Measurements from ENCODE around the gene TMEM179B. TPM values are rescaled to one million over a fixed set of nuclear protein-coding genes. Genes with fewer than 3 reads are reported as not detected.
A peak's percentile ranks its signal among the peaks of the same experiment; 100 is the strongest.
"Not testable (repeated sequence)": the region's sequence is repeated elsewhere in the genome, so short reads cannot be mapped to it uniquely, and the experiment has no call there.

TMEM179B gene
- total RNA-seq, 4 donors from 2014 or later, result 33.2 to 50.8 (median 44.8) TPM

- DNase-seq (ENCODE audit: extremely low spot score), result no peak
- intact Hi-C loops (cut with DNase I), result no loop called here
- no peaks in the 10 kb centered on the region for H3K27me3 ChIP-seq
- H3K27ac ChIP-seq (replicated peaks in 1 of 4), result peak overlapping the region; percentile 89 to 94 (median 90)
- peaks cover 10 to 28% (median 27%) of the 10 kb centered on the region in 4 donors for H3K36me3 ChIP-seq
- peak overlapping the region; percentile 67 to 72 (median 70) for H3K4me3 ChIP-seq
- H3K9me3 ChIP-seq, result no peaks in the 10 kb centered on the region
- 85% methylated on average over 15 of the region's 15 CpGs for WGBS
- H3K4me1 ChIP-seq, result peaks cover 17 to 48% (median 40%) of the 10 kb centered on the region in 4 donors
- TF ChIP-seq CTCF (IDR thresholded peaks at IDR 0.05) (no peak), POLR2A (IDR thresholded peaks at IDR 0.05; ENCODE audit: low read depth) (no peak), EP300 (IDR thresholded peaks at IDR 0.05) (no peak), POLR2AphosphoS5 (IDR thresholded peaks at IDR 0.05) (no peak)
These were observed 34.0 kb upstream of the TMEM179B start for GRCh38 chr11:62752994-62753735.

- H3K36me3 ChIP-seq, result peaks cover 10 to 25% (median 22%) of the 10 kb centered on the region in 4 donors
- WGBS, result 0% methylated on average over 43 of the region's 47 CpGs
- peak within 1 kb of the TSS; percentile 89 to 94 (median 90) for H3K27ac ChIP-seq (replicated peaks in 1 of 4)
- H3K4me3 ChIP-seq, result peak within 1 kb of the TSS; percentile 67 to 72 (median 70)
- TF ChIP-seq POLR2AphosphoS5 (IDR thresholded peaks at IDR 0.05) (peak; percentile 74 to 96), CTCF (IDR thresholded peaks at IDR 0.05) (peak in 2 of 3 experiments; percentile 11 to 18), EP300 (IDR thresholded peaks at IDR 0.05) (no peak), POLR2A (IDR thresholded peaks at IDR 0.05; ENCODE audit: low read depth) (peak; percentile 72)
- peaks cover 17 to 48% (median 40%) of the 10 kb centered on the region in 4 donors for H3K4me1 ChIP-seq
- H3K9me3 ChIP-seq, result no peaks in the 10 kb centered on the region
- no peaks in the 10 kb centered on the region for H3K27me3 ChIP-seq
- intact Hi-C loops (cut with DNase I), result no loop called here
- DNase-seq (ENCODE audit: extremely low spot score), result peak; percentile 100
These were observed 33.2 kb upstream of the TMEM179B start, which contains the start of gene ZBTB3 for GRCh38 chr11:62753736-62754603. Gene ZBTB3 (minus strand): TSS chr11:62754160. CDS start chr11:62753664, 496 bp downstream.

GRCh38 chr11:62755086-62755615 lies 32.1 kb upstream of the TMEM179B start:
- no peaks in the 10 kb centered on the region for H3K27me3 ChIP-seq
- WGBS, result 87% methylated on average over 10 of the region's 10 CpGs
- DNase-seq (ENCODE audit: extremely low spot score), result no peak
- H3K9me3 ChIP-seq, result no peaks in the 10 kb centered on the region
- intact Hi-C loops (cut with DNase I), result no loop called here
- H3K4me3 ChIP-seq, result no peak overlapping the region
- TF ChIP-seq POLR2A (IDR thresholded peaks at IDR 0.05; ENCODE audit: low read depth) (no peak), EP300 (IDR thresholded peaks at IDR 0.05) (no peak), POLR2AphosphoS5 (IDR thresholded peaks at IDR 0.05) (no peak), CTCF (IDR thresholded peaks at IDR 0.05) (no peak)
- H3K27ac ChIP-seq (replicated peaks in 1 of 4), result no peak overlapping the region
- H3K4me1 ChIP-seq, result peaks cover 17 to 43% (median 37%) of the 10 kb centered on the region in 4 donors
- H3K36me3 ChIP-seq, result peaks cover 10 to 18% (median 15%) of the 10 kb centered on the region in 4 donors

- no peak for DNase-seq (ENCODE audit: extremely low spot score)
- Histone ChIP-seq H3K27me3 (no peaks in the 10 kb centered on the region), H3K27ac (replicated peaks in 1 of 4) (no peak overlapping the region), H3K36me3 (peaks cover 0 to 6% (median under 1%) of the 10 kb centered on the region in 4 donors), H3K4me1 (peaks cover 22 to 31% (median 27%) of the 10 kb centered on the region in 4 donors), H3K4me3 (no peak overlapping the region), H3K9me3 (no peaks in the 10 kb centered on the region)
- TF ChIP-seq CTCF (IDR thresholded peaks at IDR 0.05) (no peak), POLR2AphosphoS5 (IDR thresholded peaks at IDR 0.05) (no peak), EP300 (IDR thresholded peaks at IDR 0.05) (no peak)
- intact Hi-C loops (cut with DNase I), result no loop called here
- 59% methylated on average over 9 of the region's 9 CpGs for WGBS
These were observed 29.1 kb upstream of the TMEM179B start for GRCh38 chr11:62757846-62758788.

GRCh38 chr11:62760867-62761227 lies 26.4 kb upstream of the TMEM179B start:
- DNase-seq (ENCODE audit: extremely low spot score); H3K9me3 ChIP-seq; intact Hi-C loops (cut with DNase I); H3K27me3 ChIP-seq: not testable (repeated sequence)
- Histone ChIP-seq H3K36me3 (peaks cover 7 to 32% (median 11%) of the 10 kb centered on the region in 4 donors), H3K4me1 (peaks cover 13 to 32% (median 27%) of the 10 kb centered on the region in 4 donors), H3K27ac (replicated peaks in 1 of 4) (peak overlapping the region; percentile 79 to 91 (median 86)), H3K4me3 (peak overlapping the region; percentile 73 to 91 (median 83))
- 41% methylated on average over 9 of the region's 9 CpGs for WGBS
